GM19023 (cell line): ENCODE results near the gene SECISBP2.
A peak's percentile ranks its signal among the peaks of the same experiment; 100 is the strongest.
"Not testable (repeated sequence)": the region's sequence is repeated elsewhere in the genome, so short reads cannot be mapped to it uniquely, and the experiment has no call there.

Experiments
- ATAC-seq: cut with Tn5 transposase; IDR thresholded peaks from one replicate; pipeline ENCODE4 v1.9.1; 2021; ENCODE audit warnings: mild to moderate bottlenecking, moderate library complexity; ENCODE audit not compliant: unreplicated experiment

SECISBP2 gene

DNA sequence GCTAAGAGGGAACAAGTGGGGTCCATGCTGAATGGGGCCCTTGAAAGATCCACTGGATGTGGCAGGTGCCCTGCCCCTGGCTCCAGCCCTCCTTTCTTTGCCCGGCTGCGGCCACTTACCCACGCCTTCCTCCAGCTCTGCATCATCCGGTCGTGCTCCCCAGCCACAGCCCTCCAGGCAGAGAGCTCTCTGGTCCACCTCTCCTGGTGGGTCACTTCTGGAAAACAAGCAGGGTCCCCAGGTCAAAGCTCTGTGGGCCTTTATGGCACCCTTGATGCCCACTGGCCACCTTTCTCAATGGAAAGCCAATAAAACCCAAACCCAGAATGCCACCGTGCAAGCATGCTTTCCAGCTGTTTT lies 45.0 kb downstream of the SECISBP2 start:
- ATAC-seq = no peak

DNA sequence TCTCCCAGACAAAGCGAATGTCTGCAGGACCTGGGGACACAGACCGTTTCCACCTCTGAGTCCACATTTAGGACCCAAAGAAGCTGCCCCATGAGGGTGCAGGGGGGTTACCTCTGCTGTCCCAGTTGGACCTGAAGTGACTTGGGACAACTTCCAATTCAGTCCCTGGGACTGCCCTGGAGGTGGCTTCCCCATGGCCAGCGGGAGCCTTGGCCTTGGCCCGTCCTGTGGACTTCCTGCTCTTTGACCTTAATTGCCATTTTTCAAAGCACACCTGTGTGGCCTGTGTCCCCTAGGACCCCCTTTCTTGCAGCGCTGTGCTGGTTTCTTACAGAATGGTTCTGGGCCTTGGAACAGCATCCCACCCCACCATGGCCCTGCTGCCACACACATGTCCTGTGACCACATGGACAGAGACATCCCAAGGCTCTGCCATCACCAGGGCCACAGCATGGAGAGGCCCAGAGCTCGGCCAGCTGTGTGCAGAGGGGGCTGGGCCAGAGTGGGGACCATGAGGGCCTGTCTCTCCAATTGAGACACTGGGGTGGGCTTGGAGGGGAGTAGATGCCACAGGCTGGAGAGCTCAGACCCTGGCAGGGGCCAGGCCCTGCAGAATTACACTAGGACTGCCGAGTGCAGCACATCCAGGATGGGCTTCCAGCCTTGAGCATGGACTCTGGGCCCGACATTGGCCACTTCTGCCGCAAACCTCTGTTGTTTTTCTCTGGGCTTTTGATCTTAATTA lies 45.8 kb downstream of the SECISBP2 start:
- no peak for ATAC-seq

GRCh38 chr9:89364666-89365531 lies 46.6 kb downstream of the SECISBP2 start:
- no peak for ATAC-seq

GRCh38 chr9:89365532-89365912 lies 47.2 kb downstream of the SECISBP2 start:
- no peak for ATAC-seq

DNA sequence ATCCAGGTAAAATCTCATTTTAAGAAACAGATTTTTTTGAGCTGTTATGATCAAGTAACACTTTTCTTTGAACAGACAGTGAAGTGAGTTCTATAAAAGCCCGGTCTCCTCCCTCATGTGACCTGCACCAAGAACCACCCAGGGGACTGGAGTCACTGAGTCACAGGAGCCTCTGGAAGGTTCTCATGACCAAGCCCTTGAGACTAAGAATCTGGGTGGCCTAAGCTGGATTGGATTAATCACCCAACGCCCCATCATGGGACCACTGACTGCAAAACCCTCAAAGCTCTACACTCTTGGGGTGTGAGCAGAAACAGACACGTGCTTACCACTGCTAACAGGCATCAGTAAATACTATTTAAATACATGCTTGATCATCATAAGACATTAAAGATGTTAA lies 48.4 kb downstream of the SECISBP2 start:
- ATAC-seq = no peak

GRCh38 chr9:89367281-89367680 lies 49.0 kb downstream of the SECISBP2 start:
- no peak for ATAC-seq

DNA sequence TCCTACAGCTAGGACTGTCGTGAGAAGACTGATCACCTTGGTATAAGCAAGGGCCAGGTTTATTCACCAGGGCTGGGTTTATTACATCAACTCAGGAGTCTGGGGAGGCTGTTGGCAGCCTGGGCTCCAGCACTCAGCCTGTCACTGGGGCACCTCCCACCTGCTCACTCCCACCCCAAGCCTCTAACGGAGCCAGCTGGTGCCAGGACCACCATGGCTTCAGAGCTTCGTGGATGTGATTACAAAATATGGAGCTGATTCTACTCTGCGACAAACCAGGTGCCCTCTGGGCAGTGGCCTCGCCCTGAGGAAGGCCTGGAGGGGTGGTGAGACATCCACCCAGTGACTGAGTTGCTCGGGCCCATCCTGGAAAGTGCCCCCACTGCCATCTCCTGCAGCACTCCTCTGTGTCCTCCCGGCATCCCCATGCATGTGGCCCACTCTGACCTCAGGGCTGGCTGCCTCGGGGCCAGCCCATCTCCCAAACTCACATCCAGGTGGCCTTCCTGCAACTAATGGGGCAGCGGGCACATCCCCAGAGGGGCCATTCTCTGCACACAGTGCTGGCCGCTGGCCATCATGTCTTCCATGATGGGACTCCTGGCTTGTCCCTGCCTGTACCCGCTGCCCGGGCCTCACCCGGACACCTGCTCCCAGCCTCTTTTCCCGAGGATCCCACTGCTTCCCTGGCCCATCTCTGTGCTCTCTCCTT lies 49.6 kb downstream of the SECISBP2 start:
- ATAC-seq = no peak

- no peak for ATAC-seq
These were observed 50.2 kb downstream of the SECISBP2 start for GRCh38 chr9:89368550-89368949.

- ATAC-seq = no peak
These were observed 50.7 kb downstream of the SECISBP2 start for GRCh38 chr9:89368978-89369377.

DNA sequence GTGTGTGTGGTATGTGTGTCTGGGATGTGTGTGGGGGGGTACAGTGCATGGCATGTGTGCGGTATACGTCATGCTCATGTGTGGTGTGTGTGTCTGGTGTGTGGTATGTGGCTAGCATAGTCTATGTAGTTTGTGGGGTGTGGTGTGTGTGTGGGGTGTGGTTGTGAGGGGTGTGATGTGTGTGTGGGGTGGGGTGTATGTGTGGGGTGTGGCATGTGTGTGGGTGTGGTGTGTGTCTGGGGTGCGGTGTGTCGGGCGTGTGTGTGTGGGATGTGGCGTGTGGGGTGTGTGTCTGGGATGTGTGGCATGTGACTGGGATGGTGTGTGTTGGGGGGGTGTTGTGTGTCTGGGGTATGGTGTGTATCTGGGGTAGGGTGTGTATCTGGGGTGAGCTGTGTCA lies 52.3 kb downstream of the SECISBP2 start:
- no peak for ATAC-seq

- not testable (repeated sequence) for ATAC-seq
These were observed 53.5 kb downstream of the SECISBP2 start for GRCh38 chr9:89371791-89372190.

DNA sequence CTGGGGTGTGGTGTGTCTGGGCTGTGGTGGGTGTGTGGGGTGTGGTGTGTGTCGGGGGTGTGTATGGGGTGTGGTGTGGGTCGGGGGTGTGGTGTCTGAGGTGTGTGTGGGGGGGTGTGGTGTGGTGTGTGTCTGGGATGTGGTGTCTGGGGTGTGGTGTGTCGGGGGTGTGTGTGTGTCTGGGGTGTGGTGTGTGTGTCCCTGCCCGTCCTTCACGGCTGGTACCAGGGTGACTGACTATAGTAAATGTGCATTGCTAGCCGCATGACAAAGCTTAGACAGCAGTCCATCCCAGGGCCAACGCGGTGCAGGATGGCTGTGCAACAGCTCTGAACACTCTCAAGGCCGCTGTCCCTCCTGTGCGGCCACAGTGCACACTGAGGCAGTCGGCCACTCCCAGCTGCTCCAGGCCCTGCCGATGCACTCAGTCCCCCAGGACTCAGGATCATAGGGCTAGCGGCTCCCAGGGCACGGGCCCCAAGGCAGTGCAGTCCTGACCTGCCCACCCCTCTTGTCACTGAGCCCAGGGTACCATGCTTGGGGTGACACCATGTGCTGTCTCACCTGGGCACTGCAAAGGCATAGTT lies 54.0 kb downstream of the SECISBP2 start:
- ATAC-seq = no peak

GRCh38 chr9:89372979-89373378 lies 54.7 kb downstream of the SECISBP2 start:
- ATAC-seq = no peak

GRCh38 chr9:89374176-89374575 lies 55.9 kb downstream of the SECISBP2 start:
- ATAC-seq = no peak

GRCh38 chr9:89375191-89375760 lies 57.0 kb downstream of the SECISBP2 start:
- ATAC-seq = peak; percentile 58

GRCh38 chr9:89376286-89376685 lies 58.0 kb downstream of the SECISBP2 start:
- no peak for ATAC-seq

GRCh38 chr9:89376741-89377351 lies 58.5 kb downstream of the SECISBP2 start:
- ATAC-seq = no peak

DNA sequence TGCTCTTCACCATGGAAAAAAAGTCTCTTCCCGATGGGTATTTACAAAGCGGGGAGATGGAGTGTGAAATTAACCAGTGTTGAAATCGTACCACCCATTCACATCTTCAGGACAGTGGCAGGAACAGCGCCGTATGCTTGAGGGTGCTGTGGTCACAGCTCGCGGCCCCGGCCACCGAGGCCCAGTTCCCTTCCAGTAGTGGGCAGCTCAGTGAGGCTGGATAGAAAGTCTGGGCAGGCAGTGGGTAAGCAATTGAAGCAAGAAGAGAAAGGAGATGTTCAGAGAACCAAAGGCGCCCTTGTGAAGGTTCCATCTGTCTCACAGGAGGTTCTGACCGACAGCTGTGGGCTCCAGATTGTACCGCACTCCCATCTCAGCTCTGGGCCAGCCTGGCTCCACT lies 59.1 kb downstream of the SECISBP2 start:
- no peak for ATAC-seq

GRCh38 chr9:89378541-89378940 lies 60.2 kb downstream of the SECISBP2 start:
- ATAC-seq = no peak

GRCh38 chr9:89379031-89379430 lies 60.7 kb downstream of the SECISBP2 start:
- no peak for ATAC-seq
